ENCODE measurements around the gene JPH3.

Gene JPH3

GRCh38 chr16:87602001-87602775 lies at the start of gene JPH3:
TSS of gene JPH3 (plus strand) at chr16:87602508. CDS start at chr16:87603147, 639 bp downstream.
- DNase-seq: peak; percentile 79

- peak; percentile 85 for DNase-seq
Observed at GRCh38 chr16:87552772-87553573, 49.3 kb upstream of the JPH3 start.

GRCh38 chr16:87554754-87555427 lies 47.4 kb upstream of the JPH3 start:
- no peak for DNase-seq

GRCh38 chr16:87555647-87556046 lies 46.7 kb upstream of the JPH3 start:
- DNase-seq: no peak

GRCh38 chr16:87556941-87557459 lies 45.3 kb upstream of the JPH3 start:
- DNase-seq: peak; percentile 71

- no peak for DNase-seq
Observed at GRCh38 chr16:87558682-87559081, 43.6 kb upstream of the JPH3 start.

GRCh38 chr16:87559945-87560344 lies 42.4 kb upstream of the JPH3 start:
- no peak for DNase-seq

- DNase-seq: peak; percentile 73
Observed at GRCh38 chr16:87560428-87561199, 41.7 kb upstream of the JPH3 start.

- no peak for DNase-seq
Observed at GRCh38 chr16:87561200-87562105, 40.9 kb upstream of the JPH3 start.

- DNase-seq: no peak
Observed at GRCh38 chr16:87562201-87562600, 40.1 kb upstream of the JPH3 start.

GRCh38 chr16:87563022-87563421 lies 39.3 kb upstream of the JPH3 start:
- DNase-seq: no peak

- DNase-seq: no peak
Observed at GRCh38 chr16:87563714-87564523, 38.4 kb upstream of the JPH3 start.

- no peak for DNase-seq
Observed at GRCh38 chr16:87564524-87564778, 37.9 kb upstream of the JPH3 start.

- no peak for DNase-seq
Observed at GRCh38 chr16:87569601-87570571, 32.4 kb upstream of the JPH3 start.

GRCh38 chr16:87570572-87570937 lies 31.8 kb upstream of the JPH3 start:
- DNase-seq: no peak

- peak; percentile 85 for DNase-seq
Observed at GRCh38 chr16:87570938-87571867, 31.1 kb upstream of the JPH3 start.

GRCh38 chr16:87571868-87572244 lies 30.5 kb upstream of the JPH3 start:
- DNase-seq: no peak

GRCh38 chr16:87572959-87573358 lies 29.3 kb upstream of the JPH3 start:
- no peak for DNase-seq
